CD4-positive, alpha-beta memory T cell (primary cell): ENCODE results near the gene WDR55. TPM values are rescaled to one million over a fixed set of nuclear protein-coding genes. Genes with fewer than 3 reads are reported as not detected.
"Not testable (repeated sequence)": the region's sequence is repeated elsewhere in the genome, so short reads cannot be mapped to it uniquely, and the experiment has no call there.

Source experiments
- CTCF ChIA-PET: fragments of 350-600 bp; sonication (Branson Sonifier 250); formaldehyde crosslinking; loops from one replicate; lab custom pipeline; 2021; ENCODE audit warnings: inconsistent platforms; ENCODE audit not compliant: partially characterized antibody; lab: Charles Lee
- POLR2A ChIA-PET: fragments of 350-600 bp; sonication (Branson Sonifier 250); formaldehyde crosslinking; loops from one replicate; lab custom pipeline; 2021; ENCODE audit not compliant: partially characterized antibody; lab: Charles Lee
- DNase-seq, 5 donors: peaks; one replicate each; pipeline versions ENCODE4 v3.0.0 to v3.0.0-alpha.2; 2020 to 2022; ENCODE audit warnings: mixed read lengths in 1 of 5
- H3K27ac ChIP-seq: one replicate; pipeline ENCODE4 v1.7.0; 2013; ENCODE audit warnings: low read depth, low read length
- H3K27me3 ChIP-seq: 2 replicates; pipeline ENCODE4 v1.7.0; 2013; ENCODE audit warnings: mild to moderate bottlenecking, low read length, moderate library complexity; ENCODE audit not compliant: insufficient read depth
- H3K36me3 ChIP-seq: 2 replicates; pipeline ENCODE4 v1.7.0; 2013; ENCODE audit warnings: mild to moderate bottlenecking, low read length, moderate library complexity; ENCODE audit not compliant: insufficient read depth
- H3K4me1 ChIP-seq: 2 replicates; pipeline ENCODE4 v1.7.0; 2013; ENCODE audit warnings: mild to moderate bottlenecking, low read length, moderate library complexity; ENCODE audit not compliant: insufficient read depth
- H3K4me3 ChIP-seq, 2 donors: one replicate each; pipeline ENCODE4 v1.7.0; 2013; ENCODE audit warnings: low read length in 2 of 2, mild to moderate bottlenecking in 1 of 2
- H3K9me3 ChIP-seq, 2 donors: one replicate each; pipeline ENCODE4 v1.7.0; 2013; ENCODE audit warnings: low read length in 2 of 2, control low read depth in 1 of 2; ENCODE audit not compliant: control insufficient read depth in 1 of 2
- H3K27ac Mint-ChIP-seq, 7 donors: one replicate each; pipeline ENCODE4 v1.8.0; 2020 to 2021; ENCODE audit warnings: mixed read lengths in 7 of 7, mild to moderate bottlenecking in 6 of 7, inconsistent platforms in 3 of 7, moderate library complexity in 3 of 7
- H3K27me3 Mint-ChIP-seq, 2 donors: one replicate each; pipeline ENCODE4 v1.8.0; 2020 to 2021; ENCODE audit warnings: mixed read lengths in 2 of 2
- H3K36me3 Mint-ChIP-seq, 2 donors: one replicate each; pipeline ENCODE4 v1.8.0; 2020 to 2021; ENCODE audit warnings: mixed read lengths in 2 of 2, inconsistent platforms in 1 of 2, mild to moderate bottlenecking in 1 of 2
- H3K4me1 Mint-ChIP-seq, 4 donors: one replicate each; pipeline ENCODE4 v1.8.0; 2020 to 2021; ENCODE audit warnings: mixed read lengths in 4 of 4, mild to moderate bottlenecking in 1 of 4
- H3K4me3 Mint-ChIP-seq, 8 donors: one replicate each; pipeline ENCODE4 v1.8.0; 2020 to 2021; ENCODE audit warnings: mixed read lengths in 8 of 8, mild to moderate bottlenecking in 7 of 8, moderate library complexity in 6 of 8, inconsistent platforms in 3 of 8
- H3K9me3 Mint-ChIP-seq, 8 donors: one replicate each; pipeline ENCODE4 v1.8.0; 2020 to 2021; ENCODE audit warnings: mixed read lengths in 8 of 8, mild to moderate bottlenecking in 5 of 8, inconsistent platforms in 3 of 8, moderate library complexity in 1 of 8
- intact Hi-C: fragments of 100-400 bp; cut with micrococcal nuclease; formaldehyde crosslinking; loops from one replicate; pipeline ENCODE4 v1.15.1; 2023
- polyA plus RNA-seq, 2 donors: library from polyadenylated mRNA; unstranded; fragments of 300-500 nt; fragmentation: Illumina TruSeq; gene quantifications; one replicate each; pipeline ENCODE4 v1.2.3, GENCODE V29; 2021
- total RNA-seq, 2 experiments: library from RNA; stranded (reverse); gene quantifications; one replicate each; pipeline ENCODE4 v1.2.3, GENCODE V29; 2021

Gene WDR55
- total and polyA plus RNA-seq, 4 experiments from 2014 or later, result 12.4 to 49.6 (median 33.3) TPM

DNA sequence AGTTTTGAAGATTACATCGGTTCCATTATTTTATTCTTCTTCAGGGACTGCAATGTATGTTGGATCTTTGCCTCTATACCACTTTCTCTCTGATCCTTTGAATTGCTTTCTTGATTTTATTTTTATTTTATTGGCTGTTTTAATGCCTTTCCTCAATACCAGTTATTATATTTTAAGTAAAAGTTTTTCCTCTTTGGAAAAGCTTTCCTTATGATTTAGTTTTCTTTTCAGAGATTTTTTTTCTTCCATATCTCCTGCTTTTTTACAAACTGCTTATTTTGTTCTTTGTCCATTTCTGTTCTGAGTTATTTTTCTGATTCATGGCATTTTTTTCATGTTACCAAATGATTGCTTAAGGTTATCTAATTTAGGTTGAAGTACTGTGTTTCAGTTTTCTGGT lies 47.1 kb downstream of the WDR55 start:
- H3K36me3 Mint-ChIP-seq, result peaks cover 7 to 22% of the 10 kb centered on the region in 2 donors
- peak overlapping the region; percentile 91 to 100 (median 98) for H3K27ac Mint-ChIP-seq

DNA sequence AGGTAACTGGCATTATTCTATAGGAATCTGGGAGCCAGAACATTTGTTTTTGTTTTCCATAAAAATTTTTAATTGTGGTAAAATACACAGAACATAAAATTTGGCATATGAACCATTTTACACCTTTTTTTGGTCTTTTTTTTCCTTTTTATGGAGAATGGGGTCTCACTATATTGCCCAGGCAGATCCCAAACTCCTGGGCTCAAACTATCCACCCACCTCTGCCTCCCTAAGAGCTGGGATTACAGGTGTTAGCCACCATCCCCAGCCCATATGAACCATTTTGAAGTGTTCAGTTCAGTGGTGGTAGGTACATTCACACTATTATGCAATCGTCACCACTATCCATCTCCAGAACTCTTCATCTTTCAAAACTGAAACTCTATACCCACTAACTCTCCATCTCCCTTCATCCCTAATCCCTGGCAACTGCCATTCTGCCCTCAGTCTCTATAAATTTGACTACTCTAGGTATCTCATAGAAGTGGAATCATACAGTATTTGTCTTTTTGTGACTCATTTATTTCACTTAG lies 48.9 kb downstream of the WDR55 start:
- ChIA-PET POLR2A (interaction anchor here (5.2 kb wide), 1 partner anchor 12 kb away, joined by 63 read pairs; the partner anchor contains the start of gene ZMAT2), CTCF (no interaction called here)
- Histone ChIP-seq H3K36me3 (no peaks in the 10 kb centered on the region), H3K4me1 (peaks cover 19% of the 10 kb centered on the region), H3K9me3 (no peaks in the 10 kb centered on the region), H3K27me3 (no peaks in the 10 kb centered on the region), H3K27ac (no peak overlapping the region), H3K4me3 (no peak overlapping the region)
- intact Hi-C loops, result no loop called here
- H3K27me3 Mint-ChIP-seq, result peaks cover 0 to 8% of the 10 kb centered on the region in 2 donors
- H3K9me3 Mint-ChIP-seq, result peaks cover 0 to 9% (median 3%) of the 10 kb centered on the region in 8 donors
- no peak overlapping the region for H3K4me3 Mint-ChIP-seq
- peak overlapping the region in 1 of 7 donors; percentile 45 for H3K27ac Mint-ChIP-seq
- H3K36me3 Mint-ChIP-seq, result peaks cover 0 to 14% of the 10 kb centered on the region in 2 donors
- H3K4me1 Mint-ChIP-seq, result peaks cover 14 to 32% (median 22%) of the 10 kb centered on the region in 4 donors
- no peak for DNase-seq

More for the DNA sequence above, 47.1 kb downstream of the WDR55 start:
- no peak overlapping the region for H3K4me3 ChIP-seq
- Mint-ChIP-seq H3K4me3 (peak overlapping the region; percentile 53 to 100 (median 96)), H3K9me3 (peaks cover 0 to 9% (median 3%) of the 10 kb centered on the region in 8 donors), H3K27me3 (peaks cover 0 to 8% of the 10 kb centered on the region in 2 donors), H3K4me1 (peaks cover 14 to 32% (median 22%) of the 10 kb centered on the region in 4 donors)
- no peak for DNase-seq
- no peaks in the 10 kb centered on the region for H3K36me3 ChIP-seq
- intact Hi-C loops, result loop anchor here (1.0 to 2.0 kb wide), 7 partner anchors 11 to 537 kb away; partner anchors contain the start of genes ANKHD1, CYSTM1, HARS1 and HARS2
- ChIA-PET POLR2A (interaction anchor here (0.9 to 5.2 kb wide), 18 partner anchors 8 to 1418 kb away, joined by 3 to 68 read pairs (median 10); partner anchors contain the start of genes ANKHD1, APBB3, CD14 and EIF4EBP3), CTCF (interaction anchor here (1.0 to 2.6 kb wide), 13 partner anchors 9 to 353 kb away, joined by 3 to 23 read pairs (median 5); partner anchors contain the start of genes CD14, EIF4EBP3, IK and NDUFA2)
- H3K4me1 ChIP-seq, result peaks cover 19% of the 10 kb centered on the region
- peak overlapping the region; percentile 82 for H3K27ac ChIP-seq
- no peaks in the 10 kb centered on the region for H3K27me3 ChIP-seq
- no peaks in the 10 kb centered on the region for H3K9me3 ChIP-seq

DNA sequence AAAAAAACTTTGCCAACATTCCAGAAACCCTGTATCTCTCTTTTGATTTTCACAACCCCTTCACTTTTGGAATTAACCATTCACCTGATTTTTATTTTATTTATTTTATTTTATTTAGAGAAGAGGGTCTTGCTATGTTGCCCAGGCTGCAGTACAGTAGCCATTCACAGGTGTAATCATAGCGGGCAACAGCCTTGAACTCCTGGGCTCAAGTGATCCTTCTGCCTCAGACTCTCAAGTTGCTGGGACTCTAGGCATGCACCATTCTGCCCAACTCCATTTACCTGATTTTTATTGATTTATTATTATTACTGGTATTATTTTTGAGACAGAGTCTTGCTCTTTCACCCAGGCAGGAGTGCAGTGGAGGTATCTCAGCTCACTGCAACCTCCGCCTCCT lies 51.5 kb downstream of the WDR55 start:
- POLR2A ChIA-PET, CTCF ChIA-PET: not testable (repeated sequence)

DNA sequence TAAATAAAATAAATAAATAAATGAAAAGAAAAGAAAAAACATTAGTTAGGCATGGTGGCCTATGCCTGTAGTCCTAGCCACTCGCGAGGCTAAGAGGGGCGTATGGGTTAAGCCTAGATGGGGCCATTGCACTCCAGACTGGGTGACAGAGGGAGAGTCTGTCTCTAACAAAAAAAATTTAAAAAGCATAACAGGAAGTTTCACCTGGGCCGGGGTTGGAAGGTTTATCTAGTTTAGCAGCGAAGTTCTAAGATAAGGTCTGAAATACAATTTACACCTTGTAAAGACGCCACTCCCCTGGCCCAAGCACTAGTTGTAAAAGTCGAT lies 53.5 kb downstream of the WDR55 start:
- no peak overlapping the region for H3K4me3 ChIP-seq
- no peak for DNase-seq
- H3K9me3 ChIP-seq, result no peaks in the 10 kb centered on the region
- no peaks in the 10 kb centered on the region for H3K27me3 ChIP-seq
- no peaks in the 10 kb centered on the region for H3K36me3 ChIP-seq
- H3K4me1 Mint-ChIP-seq, result peaks cover under 1 to 2% (median 1%) of the 10 kb centered on the region in 4 donors
- H3K27ac Mint-ChIP-seq, result peak overlapping the region in 1 of 7 donors; percentile 46
- intact Hi-C loops, result no loop called here
- no peaks in the 10 kb centered on the region for H3K4me1 ChIP-seq
- no peaks in the 10 kb centered on the region for H3K9me3 Mint-ChIP-seq
- no peaks in the 10 kb centered on the region for H3K27me3 Mint-ChIP-seq
- ChIA-PET POLR2A (interaction anchor here (1.7 kb wide), 1 partner anchor 171 kb away, joined by 3 read pairs; the partner anchor contains the start of gene EIF4EBP3), CTCF (interaction anchor here (0.6 to 9.6 kb wide), 10 partner anchors 8 to 368 kb away, joined by 3 to 89 read pairs (median 4); partner anchors contain the start of genes TMCO6 and WDR55)
- no peak overlapping the region for H3K27ac ChIP-seq
- peak overlapping the region in 2 of 8 donors; percentile 5 to 63 for H3K4me3 Mint-ChIP-seq
- no peaks in the 10 kb centered on the region for H3K36me3 Mint-ChIP-seq

More for the DNA sequence above, 51.5 kb downstream of the WDR55 start:
- intact Hi-C loops, H3K4me1 ChIP-seq, H3K4me3 Mint-ChIP-seq, H3K27ac ChIP-seq, H3K36me3 ChIP-seq, DNase-seq, H3K9me3 ChIP-seq, H3K27me3 Mint-ChIP-seq, H3K27me3 ChIP-seq, H3K4me3 ChIP-seq, H3K27ac Mint-ChIP-seq, H3K9me3 Mint-ChIP-seq, H3K36me3 Mint-ChIP-seq: not testable (repeated sequence)
- peaks cover 6 to 14% (median 11%) of the 10 kb centered on the region in 4 donors for H3K4me1 Mint-ChIP-seq

DNA sequence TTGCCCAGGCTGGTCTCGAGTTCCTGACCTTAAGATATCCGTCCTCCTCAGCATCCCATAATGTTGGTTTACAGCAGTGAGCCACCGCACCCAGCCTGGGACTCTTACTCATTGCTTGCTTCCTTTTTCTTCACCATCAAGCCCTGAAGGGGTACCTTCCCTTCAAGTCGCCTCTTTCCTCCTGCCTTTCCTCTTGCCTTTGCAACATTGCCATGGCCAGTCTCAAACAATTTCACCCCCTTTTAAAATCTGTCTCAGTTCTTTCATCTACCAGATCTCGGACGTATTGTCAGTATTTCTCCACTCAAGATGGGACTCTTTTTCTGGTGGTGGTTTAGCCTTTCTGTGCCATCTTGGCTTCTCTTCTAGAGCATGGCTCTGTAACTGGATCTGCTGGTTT lies 56.0 kb downstream of the WDR55 start:
- not testable (repeated sequence) for H3K27me3 Mint-ChIP-seq, H3K27ac Mint-ChIP-seq, H3K4me3 ChIP-seq, H3K9me3 ChIP-seq, H3K4me3 Mint-ChIP-seq, DNase-seq, H3K36me3 ChIP-seq, H3K36me3 Mint-ChIP-seq, H3K27me3 ChIP-seq, H3K4me1 ChIP-seq, H3K9me3 Mint-ChIP-seq, H3K27ac ChIP-seq, H3K4me1 Mint-ChIP-seq
- ChIA-PET POLR2A (interaction anchor here (0.6 to 1.5 kb wide), 2 partner anchors 30 to 318 kb away, joined by 3 read pairs; partner anchors contain the start of genes HARS1 and HARS2), CTCF (interaction anchor here (0.7 to 9.6 kb wide), 15 partner anchors 10 to 882 kb away, joined by 3 to 89 read pairs (median 5); partner anchors contain the start of genes IK, NDUFA2, SLC4A9 and SRA1)
- intact Hi-C loops, result loop anchor here (1.0 to 2.0 kb wide), 3 partner anchors 347 to 476 kb away; no protein-coding TSS in a partner anchor

DNA sequence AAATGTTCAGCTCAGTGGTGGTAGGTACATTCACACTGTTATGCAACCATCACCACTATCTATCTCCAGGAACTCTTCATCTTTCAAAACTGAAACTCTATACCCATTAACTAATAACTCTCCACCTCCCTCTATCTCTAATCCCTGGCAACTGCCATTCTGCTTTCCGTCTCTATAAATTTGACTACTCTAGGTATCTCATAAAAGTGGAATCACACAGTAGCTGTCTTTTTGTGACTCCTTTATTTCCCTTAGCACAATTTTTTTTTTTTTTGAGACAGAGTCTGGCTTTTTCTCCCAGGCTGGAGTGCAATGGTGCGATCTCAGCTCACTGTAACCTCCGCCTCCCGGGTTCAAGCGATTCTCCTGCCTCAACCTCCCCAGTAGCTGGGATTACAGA lies 56.7 kb downstream of the WDR55 start:
- intact Hi-C loops, result loop anchor here (2.0 kb wide), 1 partner anchor 477 kb away; no protein-coding TSS in a partner anchor
- H3K27me3 ChIP-seq, H3K9me3 ChIP-seq, H3K9me3 Mint-ChIP-seq, H3K36me3 ChIP-seq, H3K27ac Mint-ChIP-seq, H3K4me3 Mint-ChIP-seq, H3K4me3 ChIP-seq, H3K4me1 ChIP-seq, H3K27ac ChIP-seq, H3K36me3 Mint-ChIP-seq, H3K27me3 Mint-ChIP-seq, DNase-seq, H3K4me1 Mint-ChIP-seq: not testable (repeated sequence)
- POLR2A ChIA-PET, result interaction anchor here (1.5 kb wide), 1 partner anchor 174 kb away, joined by 4 read pairs; the partner anchor contains the start of gene EIF4EBP3
- CTCF ChIA-PET, result interaction anchor here (0.9 to 9.6 kb wide), 8 partner anchors 11 to 362 kb away, joined by 3 to 89 read pairs (median 10); partner anchors contain the start of genes ANKHD1, EIF4EBP3 and SLC4A9
